Mesenchymal stem cell (in vitro differentiated cells and primary cell): ENCODE results near the gene BTBD3.

Experiments
- DNase-seq: peaks from one replicate; pipeline ENCODE4 v3.0.0-alpha.2; 2013
- H2AFZ ChIP-seq: one replicate; pipeline ENCODE4 v1.6.1; 2013; ENCODE audit warnings: low read depth, mild to moderate bottlenecking, control low read depth, inconsistent platforms, low read length, moderate library complexity
- H2AK5ac ChIP-seq: 2 replicates; pipeline ENCODE4 v1.6.1; 2013; ENCODE audit warnings: low read length, moderate library complexity, mild to moderate bottlenecking, inconsistent platforms; ENCODE audit not compliant: severe bottlenecking
- H2BK120ac ChIP-seq: one replicate; pipeline ENCODE4 v1.6.1; 2013; ENCODE audit warnings: low read depth, mild to moderate bottlenecking, inconsistent platforms, low read length, moderate library complexity
- H2BK12ac ChIP-seq, 2 experiments: one replicate each; pipeline ENCODE4 v1.6.1; 2013; ENCODE audit warnings: inconsistent platforms in 2 of 2, low read length in 2 of 2, mild to moderate bottlenecking in 2 of 2, moderate library complexity in 2 of 2, control low read depth in 1 of 2
- H2BK15ac ChIP-seq: one replicate; pipeline ENCODE4 v1.6.1; 2013; ENCODE audit warnings: mild to moderate bottlenecking, low read depth, inconsistent platforms; ENCODE audit not compliant: poor library complexity, severe bottlenecking
- H2BK5ac ChIP-seq: 2 replicates; pipeline ENCODE4 v1.6.1; 2013; ENCODE audit warnings: low read depth, mild to moderate bottlenecking, low read length, control low read depth, inconsistent platforms; ENCODE audit not compliant: poor library complexity, severe bottlenecking
- H3K14ac ChIP-seq, 2 experiments: one replicate each; pipeline ENCODE4 v1.6.1; 2013; ENCODE audit warnings: inconsistent platforms in 2 of 2, low read length in 2 of 2, control low read depth in 1 of 2, mild to moderate bottlenecking in 1 of 2, moderate library complexity in 1 of 2
- H3K18ac ChIP-seq, 2 experiments: one replicate each; pipeline ENCODE4 v1.6.1; 2013; ENCODE audit warnings: inconsistent platforms in 2 of 2, low read length in 2 of 2, control low read depth in 1 of 2, low read depth in 1 of 2, mild to moderate bottlenecking in 1 of 2
- H3K23ac ChIP-seq, 2 experiments: one replicate each; pipeline ENCODE4 v1.6.1; 2013; ENCODE audit warnings: inconsistent platforms in 2 of 2, low read length in 2 of 2, mild to moderate bottlenecking in 2 of 2, moderate library complexity in 2 of 2, control low read depth in 1 of 2
- H3K27ac ChIP-seq: 2 replicates; pipeline ENCODE4 v1.5.1; 2013; ENCODE audit warnings: mild to moderate bottlenecking, moderate library complexity, low read length, control low read depth, inconsistent platforms; ENCODE audit not compliant: poor library complexity, severe bottlenecking
- H3K27me3 ChIP-seq, 2 experiments: 2 replicates each; pipeline versions ENCODE4 v1.6.1 to v1.7.0; 2013; ENCODE audit warnings: low read length in 2 of 2, mild to moderate bottlenecking in 2 of 2, moderate library complexity in 2 of 2, control low read depth in 1 of 2, inconsistent platforms in 1 of 2; ENCODE audit not compliant: control insufficient read depth in 1 of 2, insufficient read depth in 1 of 2
- H3K36me3 ChIP-seq, 2 experiments: 2 replicates each; pipeline versions ENCODE4 v1.6.1 to v1.7.0; 2013; ENCODE audit warnings: low read length in 2 of 2, control low read depth in 1 of 2, inconsistent platforms in 1 of 2, low read depth in 1 of 2, mild to moderate bottlenecking in 1 of 2; ENCODE audit not compliant: insufficient read depth in 2 of 2, control insufficient read depth in 1 of 2
- H3K4ac ChIP-seq, 2 experiments: one replicate each; pipeline ENCODE4 v1.6.1; 2013; ENCODE audit warnings: inconsistent platforms in 2 of 2, low read length in 2 of 2, mild to moderate bottlenecking in 2 of 2, moderate library complexity in 2 of 2, control low read depth in 1 of 2, low read depth in 1 of 2
- H3K4me1 ChIP-seq: 2 replicates; pipeline ENCODE4 v1.6.1; 2013; ENCODE audit warnings: low read depth, low read length, control low read depth; ENCODE audit not compliant: control insufficient read depth, insufficient read depth
- H3K4me2 ChIP-seq: 2 replicates; pipeline ENCODE4 v1.6.1; 2013; ENCODE audit warnings: low read length, mild to moderate bottlenecking, inconsistent platforms; ENCODE audit not compliant: poor library complexity, severe bottlenecking
- H3K4me3 ChIP-seq, 2 experiments: 2 replicates each; pipeline versions ENCODE4 v1.5.1 to v1.7.0; 2013; ENCODE audit warnings: low read length in 2 of 2, mild to moderate bottlenecking in 2 of 2, control low read depth in 1 of 2, low read depth in 1 of 2; ENCODE audit not compliant: insufficient read depth in 1 of 2
- H3K79me1 ChIP-seq: replicated peaks from 2 replicates; pipeline ENCODE4 v1.6.1; 2013; ENCODE audit warnings: mild to moderate bottlenecking, control low read depth, low read length, inconsistent platforms; ENCODE audit not compliant: poor library complexity, severe bottlenecking
- H3K9ac ChIP-seq: 2 replicates; pipeline ENCODE4 v1.7.0; 2013; ENCODE audit warnings: mild to moderate bottlenecking, low read length, moderate library complexity
- H3K9me3 ChIP-seq: 2 replicates; pipeline ENCODE4 v1.7.0; 2013; ENCODE audit warnings: mild to moderate bottlenecking, low read length; ENCODE audit not compliant: control insufficient read depth
- H4K8ac ChIP-seq: one replicate; pipeline ENCODE4 v1.6.1; 2013; ENCODE audit warnings: inconsistent platforms, mild to moderate bottlenecking, low read length, moderate library complexity
- H4K91ac ChIP-seq: one replicate; pipeline ENCODE4 v1.6.1; 2013; ENCODE audit warnings: mild to moderate bottlenecking, low read length, inconsistent platforms
- WGBS: methylation state at CpG from one replicate; pipeline ENCODE4 v1.1.7; 2013; ENCODE audit warnings: mixed read lengths; 5-methylcytosine and 5-hydroxymethylcytosine counted together

BTBD3 gene

GRCh38 chr20:11880680-11881079 lies 37.0 kb upstream of the BTBD3 start:
- Histone ChIP-seq H3K9me3 (no peaks in the 10 kb centered on the region), H3K27me3 (no peaks in the 10 kb centered on the region), H2BK12ac (no peak overlapping the region), H3K27ac (no peak overlapping the region), H3K9ac (no peak overlapping the region), H3K14ac (no peak overlapping the region), H3K4me3 (no peak overlapping the region), H3K36me3 (no peaks in the 10 kb centered on the region), H4K8ac (no peak overlapping the region), H3K23ac (no peak overlapping the region), H3K4ac (no peak overlapping the region), H3K4me2 (no peak overlapping the region), H2AK5ac (no peak overlapping the region), H2BK15ac (no peak overlapping the region), H3K18ac (no peak overlapping the region), H3K79me1 (no peaks in the 10 kb centered on the region), H2AFZ (no peak overlapping the region), H2BK5ac (no peak overlapping the region), H3K4me1 (no peaks in the 10 kb centered on the region), H4K91ac (no peak overlapping the region), H2BK120ac (no peak overlapping the region)
- 89% methylated on average over 3 of the region's 4 CpGs for WGBS
- no peak for DNase-seq

DNA sequence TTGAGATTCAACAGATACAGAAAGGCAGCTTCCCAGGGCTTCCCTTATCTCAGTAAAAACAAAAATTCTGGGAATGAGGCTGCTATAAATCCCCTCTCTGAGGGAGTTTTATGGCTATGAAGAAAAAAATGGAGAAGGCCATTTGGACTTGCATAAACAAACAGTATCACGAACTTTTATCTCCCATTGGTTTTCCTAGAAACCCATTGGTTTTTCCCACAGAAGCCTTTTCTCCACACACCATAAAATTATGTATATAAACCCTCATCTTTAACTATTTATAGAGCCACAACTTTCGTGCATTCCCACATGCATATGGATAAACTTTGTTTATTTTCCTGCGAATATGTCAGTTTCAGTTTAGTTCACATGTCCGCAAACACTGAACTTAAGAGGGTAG lies 36.2 kb upstream of the BTBD3 start:
- H2BK15ac ChIP-seq = no peak overlapping the region
- no peak overlapping the region for H2BK120ac ChIP-seq
- H2BK5ac ChIP-seq = no peak overlapping the region
- no peaks in the 10 kb centered on the region for H3K36me3 ChIP-seq
- H3K23ac ChIP-seq = no peak overlapping the region
- no peak overlapping the region for H3K4me3 ChIP-seq
- no peaks in the 10 kb centered on the region for H3K79me1 ChIP-seq
- no peak overlapping the region for H3K14ac ChIP-seq
- no peaks in the 10 kb centered on the region for H3K9me3 ChIP-seq
- no peaks in the 10 kb centered on the region for H3K4me1 ChIP-seq
- H3K27ac ChIP-seq = no peak overlapping the region
- H4K8ac ChIP-seq = no peak overlapping the region
- no peak overlapping the region for H2AK5ac ChIP-seq
- DNase-seq = peak; percentile 18
- no peak overlapping the region for H3K4me2 ChIP-seq
- H4K91ac ChIP-seq = no peak overlapping the region
- H3K4ac ChIP-seq = no peak overlapping the region
- no peaks in the 10 kb centered on the region for H3K27me3 ChIP-seq
- H3K9ac ChIP-seq = no peak overlapping the region
- H2BK12ac ChIP-seq = no peak overlapping the region
- H2AFZ ChIP-seq = no peak overlapping the region
- H3K18ac ChIP-seq = no peak overlapping the region
- WGBS = 45% methylated on average over 4 of the region's 4 CpGs

DNA sequence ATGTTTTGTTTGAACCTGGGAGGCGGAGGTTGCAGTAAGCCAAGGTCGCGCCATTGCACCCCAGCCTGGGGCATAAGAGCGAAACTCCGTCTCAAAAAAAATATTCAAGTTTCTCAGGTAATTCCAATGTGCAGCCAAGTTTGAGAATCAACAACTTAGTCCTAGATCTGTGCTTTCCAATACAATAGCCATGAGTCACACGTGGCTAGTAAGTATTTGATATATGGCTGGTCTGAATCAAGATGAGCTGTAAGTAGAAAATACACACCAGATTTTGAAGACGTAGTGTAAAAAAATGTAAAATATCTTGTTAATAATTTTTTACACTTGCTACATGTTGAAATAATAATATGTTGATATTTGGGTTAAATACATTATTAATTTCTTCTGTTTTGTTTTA lies 35.0 kb upstream of the BTBD3 start:
- Histone ChIP-seq H3K18ac (no peak overlapping the region), H3K4me1 (no peaks in the 10 kb centered on the region), H3K4me3 (no peak overlapping the region), H3K9me3 (no peaks in the 10 kb centered on the region), H3K27ac (no peak overlapping the region), H4K91ac (no peak overlapping the region), H3K9ac (no peak overlapping the region), H2BK5ac (no peak overlapping the region), H2AK5ac (no peak overlapping the region), H3K14ac (no peak overlapping the region), H2BK15ac (no peak overlapping the region), H2AFZ (no peak overlapping the region), H2BK120ac (no peak overlapping the region), H4K8ac (no peak overlapping the region), H3K36me3 (no peaks in the 10 kb centered on the region), H2BK12ac (no peak overlapping the region), H3K4me2 (no peak overlapping the region), H3K27me3 (no peaks in the 10 kb centered on the region), H3K79me1 (no peaks in the 10 kb centered on the region), H3K23ac (no peak overlapping the region), H3K4ac (no peak overlapping the region)
- DNase-seq = no peak
- 90% methylated on average over 4 of the region's 7 CpGs for WGBS

DNA sequence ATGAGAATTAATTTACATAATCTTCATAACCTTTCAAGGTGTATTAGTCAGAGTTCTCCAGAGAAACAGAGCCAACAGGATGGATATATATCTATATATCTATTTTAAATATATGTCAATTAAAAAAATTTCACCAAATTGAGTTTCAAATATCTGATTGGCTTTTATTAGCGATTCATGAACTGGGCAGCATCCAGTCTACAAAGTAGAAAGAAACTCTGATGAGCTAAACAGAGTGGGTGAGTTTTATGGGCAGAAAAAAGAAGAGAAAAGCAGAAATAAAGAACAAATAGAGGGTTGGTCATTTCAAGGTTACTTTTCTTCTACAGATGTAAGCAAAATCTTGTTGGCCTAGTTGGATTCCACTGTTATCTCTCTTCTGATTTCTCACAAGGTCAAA lies 29.0 kb upstream of the BTBD3 start:
- H3K79me1 ChIP-seq = no peaks in the 10 kb centered on the region
- WGBS = 95% methylated on average over 1 of the region's 1 CpG
- H3K27ac ChIP-seq = no peak overlapping the region
- no peak overlapping the region for H2BK15ac ChIP-seq
- no peak overlapping the region for H4K91ac ChIP-seq
- H3K4me3 ChIP-seq = no peak overlapping the region
- H2BK120ac ChIP-seq = no peak overlapping the region
- H3K9me3 ChIP-seq = no peaks in the 10 kb centered on the region
- H3K27me3 ChIP-seq = no peaks in the 10 kb centered on the region
- no peak overlapping the region for H2AFZ ChIP-seq
- no peak overlapping the region for H3K23ac ChIP-seq
- no peak overlapping the region for H3K14ac ChIP-seq
- H3K36me3 ChIP-seq = no peaks in the 10 kb centered on the region
- no peak for DNase-seq
- H4K8ac ChIP-seq = no peak overlapping the region
- no peak overlapping the region for H3K4ac ChIP-seq
- H3K18ac ChIP-seq = no peak overlapping the region
- no peak overlapping the region for H3K9ac ChIP-seq
- H3K4me1 ChIP-seq = no peaks in the 10 kb centered on the region
- H3K4me2 ChIP-seq = no peak overlapping the region
- no peak overlapping the region for H2BK12ac ChIP-seq
- no peak overlapping the region for H2AK5ac ChIP-seq
- no peak overlapping the region for H2BK5ac ChIP-seq
